Tibial nerve (tissue), 4 donors: ENCODE measurements around the gene KAT8.

Experiments
- EP300 ChIP-seq, 2 donors: sonication (generic); formaldehyde crosslinking; IDR thresholded peaks; one replicate each; pipeline ENCODE4 v1.6.1; 2017; ENCODE audit warnings: antibody characterized with exemption in 2 of 2, mild to moderate bottlenecking in 1 of 2
- POLR2A ChIP-seq, 2 donors: fragments of 450-650 bp; IDR thresholded peaks; one replicate each; pipeline ENCODE4 v1.6.1; 2017; ENCODE audit warnings: antibody characterized with exemption in 2 of 2, mild to moderate bottlenecking in 2 of 2, moderate library complexity in 2 of 2
- TF ChIP-seq, protein P1 (sequence below), 5 experiments: fragments of 200-600 bp in 3 of 5; fragments of 450-650 bp in 2 of 5; sonication (generic) in 3 of 5; IDR thresholded peaks; one replicate each; pipeline ENCODE4 v1.5.1; 2016 to 2019; ENCODE audit warnings: antibody characterized with exemption in 5 of 5, mild to moderate bottlenecking in 3 of 5, moderate library complexity in 2 of 5

GRCh38 chr16:31136287-31136662, 18.8 kb downstream of the KAT8 start:
- TF ChIP-seq, protein P1, sequence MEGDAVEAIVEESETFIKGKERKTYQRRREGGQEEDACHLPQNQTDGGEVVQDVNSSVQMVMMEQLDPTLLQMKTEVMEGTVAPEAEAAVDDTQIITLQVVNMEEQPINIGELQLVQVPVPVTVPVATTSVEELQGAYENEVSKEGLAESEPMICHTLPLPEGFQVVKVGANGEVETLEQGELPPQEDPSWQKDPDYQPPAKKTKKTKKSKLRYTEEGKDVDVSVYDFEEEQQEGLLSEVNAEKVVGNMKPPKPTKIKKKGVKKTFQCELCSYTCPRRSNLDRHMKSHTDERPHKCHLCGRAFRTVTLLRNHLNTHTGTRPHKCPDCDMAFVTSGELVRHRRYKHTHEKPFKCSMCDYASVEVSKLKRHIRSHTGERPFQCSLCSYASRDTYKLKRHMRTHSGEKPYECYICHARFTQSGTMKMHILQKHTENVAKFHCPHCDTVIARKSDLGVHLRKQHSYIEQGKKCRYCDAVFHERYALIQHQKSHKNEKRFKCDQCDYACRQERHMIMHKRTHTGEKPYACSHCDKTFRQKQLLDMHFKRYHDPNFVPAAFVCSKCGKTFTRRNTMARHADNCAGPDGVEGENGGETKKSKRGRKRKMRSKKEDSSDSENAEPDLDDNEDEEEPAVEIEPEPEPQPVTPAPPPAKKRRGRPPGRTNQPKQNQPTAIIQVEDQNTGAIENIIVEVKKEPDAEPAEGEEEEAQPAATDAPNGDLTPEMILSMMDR (IDR thresholded peaks at IDR 0.05): no peak
- TF ChIP-seq POLR2A (IDR thresholded peaks at IDR 0.05) (no peak), EP300 (IDR thresholded peaks at IDR 0.05) (no peak)
